Gastroesophageal sphincter (tissue), 4 donors: ENCODE results near the gene SYNE3. TPM values are rescaled to one million over a fixed set of nuclear protein-coding genes. Genes with fewer than 3 reads are reported as not detected.
A peak's percentile ranks its signal among the peaks of the same experiment; 100 is the strongest.
"Not testable (repeated sequence)": the region's sequence is repeated elsewhere in the genome, so short reads cannot be mapped to it uniquely, and the experiment has no call there.

ENCODE experiments used
- ATAC-seq: fragments of 150-250 bp; one replicate; pipeline ENCODE4 v1.9.1; 2016; ENCODE audit warnings: mild to moderate bottlenecking, moderate library complexity
- H3K27ac ChIP-seq, 4 donors: fragments of 200-600 bp; sonication (generic) in 3 of 4; 1 replicate in 3 of 4; 2 replicates in 1 of 4; pipeline ENCODE4 v1.5.1; 2016 to 2019
- H3K27me3 ChIP-seq: fragments of 200-600 bp; sonication (generic); one replicate; pipeline ENCODE4 v1.5.1; 2019
- H3K36me3 ChIP-seq, 2 donors: fragments of 200-600 bp; sonication (generic); one replicate each; pipeline ENCODE4 v1.5.1; 2019; ENCODE audit warnings: control low read depth in 1 of 2
- H3K4me1 ChIP-seq, 3 donors: fragments of 200-600 bp; sonication (generic); 1 replicate in 2 of 3; 2 replicates in 1 of 3; pipeline ENCODE4 v1.5.1; 2016 to 2019; ENCODE audit warnings: control low read depth in 2 of 3
- H3K4me3 ChIP-seq, 2 donors: fragments of 200-600 bp; sonication (generic); one replicate each; pipeline ENCODE4 v1.5.1; 2019; ENCODE audit warnings: mild to moderate bottlenecking in 1 of 2, moderate library complexity in 1 of 2
- H3K9me3 ChIP-seq, 3 donors: fragments of 200-600 bp; sonication (generic); one replicate each; pipeline ENCODE4 v1.5.1; 2017 to 2019; ENCODE audit warnings: control low read depth in 2 of 3
- CTCF ChIP-seq, 4 experiments: fragments of 200-600 bp in 2 of 4; fragments of 450-650 bp in 2 of 4; sonication (generic) in 1 of 4; IDR thresholded peaks; one replicate each; pipeline ENCODE4 v1.5.1; 2017 to 2019; ENCODE audit warnings: antibody characterized with exemption in 4 of 4, mild to moderate bottlenecking in 2 of 4, moderate library complexity in 2 of 4
- EP300 ChIP-seq: sonication (generic); formaldehyde crosslinking; IDR thresholded peaks from one replicate; pipeline ENCODE4 v1.6.1; 2017; ENCODE audit warnings: antibody characterized with exemption, mild to moderate bottlenecking
- POLR2A ChIP-seq, 2 donors: fragments of 450-650 bp; IDR thresholded peaks; one replicate each; pipeline ENCODE4 v1.6.1; 2017; ENCODE audit warnings: antibody characterized with exemption in 2 of 2, mild to moderate bottlenecking in 2 of 2, moderate library complexity in 1 of 2
- POLR2AphosphoS5 ChIP-seq: sonication (generic); formaldehyde crosslinking; IDR thresholded peaks from one replicate; pipeline ENCODE4 v1.6.1; 2017; ENCODE audit warnings: antibody characterized with exemption
- WGBS, 2 donors: methylation state at CpG; one replicate each; pipeline ENCODE4 v1.1.5; 2018; ENCODE audit warnings: low coverage in 1 of 2; 5-methylcytosine and 5-hydroxymethylcytosine counted together
- total RNA-seq, 4 donors: library from RNA; depleted of rRNA; stranded (reverse); fragments of >200 nt; gene quantifications; one replicate each; pipeline ENCODE4 v1.1.0, GENCODE V29; 2016

Gene SYNE3
- total RNA-seq, 4 donors from 2014 or later: 16.5 to 28.0 (median 20.3) TPM

GRCh38 chr14:95510804-95511203, 5.6 kb downstream of the SYNE3 start:
- peaks cover 0 to 16% of the 10 kb centered on the region in 2 donors for H3K36me3 ChIP-seq
- no peak overlapping the region for H3K27ac ChIP-seq
- H3K4me3 ChIP-seq: no peak overlapping the region
- TF ChIP-seq CTCF (IDR thresholded peaks at IDR 0.05) (no peak), POLR2A (IDR thresholded peaks at IDR 0.05) (no peak), POLR2AphosphoS5 (no peak), EP300 (no peak)
- H3K9me3 ChIP-seq: no peaks in the 10 kb centered on the region
- peaks cover 48% of the 10 kb centered on the region for H3K27me3 ChIP-seq
- WGBS, 2 donors: 85 to 94% methylated on average over 2 to 5 of the region's 5 CpGs
- H3K4me1 ChIP-seq: peaks cover 0 to 82% (median 41%) of the 10 kb centered on the region in 3 donors
- ATAC-seq: no peak

- H3K4me3 ChIP-seq, H3K9me3 ChIP-seq, ATAC-seq, H3K27ac ChIP-seq: not testable (repeated sequence)
- H3K27me3 ChIP-seq: peaks cover 43% of the 10 kb centered on the region
- peaks cover 0 to 78% (median 38%) of the 10 kb centered on the region in 3 donors for H3K4me1 ChIP-seq
- H3K36me3 ChIP-seq: peaks cover 0 to 16% of the 10 kb centered on the region in 2 donors
- 69 to 88% methylated on average over 2 to 6 of the region's 9 CpGs for WGBS, 2 donors
Observed at GRCh38 chr14:95510344-95510743, 6.1 kb downstream of the SYNE3 start.

GRCh38 chr14:95509495-95509894, 7.0 kb downstream of the SYNE3 start:
- Histone ChIP-seq H3K27ac (peak overlapping the region in 1 of 4 donors; percentile 54), H3K36me3 (peaks cover 0 to 16% of the 10 kb centered on the region in 2 donors), H3K9me3 (no peaks in the 10 kb centered on the region), H3K27me3 (peaks cover 35% of the 10 kb centered on the region), H3K4me1 (peaks cover 0 to 78% (median 40%) of the 10 kb centered on the region in 3 donors), H3K4me3 (no peak overlapping the region)
- TF ChIP-seq POLR2A (IDR thresholded peaks at IDR 0.05) (no peak), CTCF (IDR thresholded peaks at IDR 0.05) (no peak), EP300 (no peak), POLR2AphosphoS5 (no peak)
- 81 to 83% methylated on average over 3 to 4 of the region's 6 CpGs for WGBS, 2 donors
- no peak for ATAC-seq

- no peak for ATAC-seq
- Histone ChIP-seq H3K36me3 (peaks cover 0 to 16% of the 10 kb centered on the region in 2 donors), H3K4me1 (peaks cover 0 to 75% (median 36%) of the 10 kb centered on the region in 3 donors), H3K27ac (peak overlapping the region in 3 of 4 donors; percentile 22 to 64 (median 54)), H3K9me3 (no peaks in the 10 kb centered on the region), H3K27me3 (peaks cover 23% of the 10 kb centered on the region), H3K4me3 (no peak overlapping the region)
- WGBS, 2 donors: 87% methylated on average over 6 of the region's 6 CpGs; no CpG with 5 or more reads in 1 of the 2 donors
- no peak for TF ChIP-seq POLR2A (IDR thresholded peaks at IDR 0.05)
- TF ChIP-seq POLR2AphosphoS5: no peak
- TF ChIP-seq EP300: no peak
- no peak for TF ChIP-seq CTCF (IDR thresholded peaks at IDR 0.05)
Observed at GRCh38 chr14:95508377-95508776, 8.1 kb downstream of the SYNE3 start.

GRCh38 chr14:95507701-95508103, 8.7 kb downstream of the SYNE3 start:
- Histone ChIP-seq H3K36me3 (peaks cover 0 to 16% of the 10 kb centered on the region in 2 donors), H3K4me1 (peaks cover 0 to 77% (median 36%) of the 10 kb centered on the region in 3 donors), H3K27me3 (peaks cover 23% of the 10 kb centered on the region), H3K27ac (peak overlapping the region in 3 of 4 donors; percentile 50 to 64 (median 54)), H3K4me3 (no peak overlapping the region), H3K9me3 (no peaks in the 10 kb centered on the region)
- TF ChIP-seq POLR2A (IDR thresholded peaks at IDR 0.05) (no peak), POLR2AphosphoS5 (no peak), CTCF (IDR thresholded peaks at IDR 0.05) (no peak), EP300 (no peak)
- 53 to 61% methylated on average over 2 to 3 of the region's 3 CpGs for WGBS, 2 donors
- ATAC-seq: peak; percentile 52
